Cardiac septum (tissue), 1 donor: ENCODE measurements around the gene ANKRD52. TPM values are rescaled to one million over a fixed set of nuclear protein-coding genes. Genes with fewer than 3 reads are reported as not detected.

Source experiments
- DNase-seq: peaks from one replicate; pipeline ENCODE4 v3.0.0-alpha.2; 2020; ENCODE audit warnings: low spot score
- intact Hi-C: fragments of 100-400 bp; cut with DNase I; formaldehyde crosslinking; loops from one replicate; pipeline ENCODE4 v1.14.0; 2022
- total RNA-seq: library from RNA; stranded (reverse); fragmentation: NEBNext Ultra II Directional; extraction: Animal tissue kit (Norgen Biotek cat#: 25700); gene quantifications from one replicate; pipeline ENCODE4 v1.2.1, GENCODE V29; 2021
- donor health status: DM: no; HTN: no; CAD: no.

ANKRD52 gene
- total RNA-seq, 1 donor from 2014 or later = 28.8 TPM

GRCh38 chr12:56252649-56253048 is 5.5 kb downstream of the ANKRD52 start:
- no peak for DNase-seq
- intact Hi-C loops = no loop called here

- DNase-seq = no peak
- intact Hi-C loops = no loop called here
Measured at GRCh38 chr12:56248711-56249110, 9.5 kb downstream of the ANKRD52 start.

GRCh38 chr12:56247923-56248322 is 10.3 kb downstream of the ANKRD52 start:
- no peak for DNase-seq
- intact Hi-C loops = no loop called here

GRCh38 chr12:56244494-56244893 is 13.7 kb downstream of the ANKRD52 start:
- intact Hi-C loops = no loop called here
- DNase-seq = no peak

- DNase-seq = no peak
- intact Hi-C loops = no loop called here
Measured at GRCh38 chr12:56243731-56244181, 14.4 kb downstream of the ANKRD52 start.

GRCh38 chr12:56242986-56243385 is 15.2 kb downstream of the ANKRD52 start:
- intact Hi-C loops = no loop called here
- no peak for DNase-seq

GRCh38 chr12:56241424-56242303 is 16.5 kb downstream of the ANKRD52 start:
- DNase-seq = no peak
- intact Hi-C loops = no loop called here

- intact Hi-C loops = no loop called here
- no peak for DNase-seq
Measured at GRCh38 chr12:56237552-56237951, 20.6 kb downstream of the ANKRD52 start.

- DNase-seq = no peak
- intact Hi-C loops = no loop called here
Measured at GRCh38 chr12:56236985-56237384, 21.2 kb downstream of the ANKRD52 start.

- intact Hi-C loops = no loop called here
- DNase-seq = no peak
Measured at GRCh38 chr12:56236091-56236490, 22.1 kb downstream of the ANKRD52 start.

- no peak for DNase-seq
- intact Hi-C loops = no loop called here
Measured at GRCh38 chr12:56234746-56235436, 23.3 kb downstream of the ANKRD52 start.

GRCh38 chr12:56231184-56231582 is 27.0 kb downstream of the ANKRD52 start:
- intact Hi-C loops = no loop called here
- no peak for DNase-seq

- intact Hi-C loops = no loop called here
- DNase-seq = no peak
Measured at GRCh38 chr12:56230432-56231183, 27.6 kb downstream of the ANKRD52 start.

- intact Hi-C loops = no loop called here
- no peak for DNase-seq
Measured at GRCh38 chr12:56229916-56230431, 28.2 kb downstream of the ANKRD52 start, which contains the start of gene SLC39A5. TSS of gene SLC39A5 (plus strand) at chr12:56230051. CDS start at chr12:56231275, 1,224 bp downstream.

GRCh38 chr12:56229082-56229481 is 29.1 kb downstream of the ANKRD52 start:
- intact Hi-C loops = no loop called here
- DNase-seq = no peak

GRCh38 chr12:56224954-56225353 is 33.2 kb downstream of the ANKRD52 start:
- intact Hi-C loops = loop anchor here (1.0 to 5.0 kb wide), 3 partner anchors 32 to 107 kb away; partner anchors contain the start of genes ANKRD52 and ZC3H10
- no peak for DNase-seq

GRCh38 chr12:56224102-56224701 is 34.0 kb downstream of the ANKRD52 start, which contains the start of gene NABP2:
TSS of gene NABP2 (plus strand) at chr12:56224342. CDS start at chr12:56224857, 515 bp downstream.
- intact Hi-C loops = loop anchor here (1.0 to 5.0 kb wide), 3 partner anchors 31 to 106 kb away; partner anchors contain the start of genes ANKRD52 and ZC3H10

GRCh38 chr12:56223571-56224101 is 34.5 kb downstream of the ANKRD52 start:
- intact Hi-C loops = loop anchor here (1.0 to 5.0 kb wide), 4 partner anchors 30 to 105 kb away; partner anchors contain the start of genes ANKRD52, COQ10A and ZC3H10
- DNase-seq = no peak

More at GRCh38 chr12:56224102-56224701, 34.0 kb downstream of the ANKRD52 start, which contains the start of gene NABP2:
- DNase-seq = peak; percentile 99
